Endodermal cell (in vitro differentiated cells): ENCODE data around the gene UTP15. TPM values are rescaled to one million over a fixed set of nuclear protein-coding genes. Genes with fewer than 3 reads are reported as not detected.

Source experiments
- DNase-seq: peaks from one replicate; pipeline ENCODE4 v3.0.0-alpha.2; 2017
- H3K27ac ChIP-seq: 2 replicates; pipeline ENCODE4 v1.5.1; 2013; ENCODE audit warnings: mild to moderate bottlenecking, low read depth, low read length, moderate library complexity
- H3K27me3 ChIP-seq: 2 replicates; pipeline ENCODE4 v1.6.1; 2013; ENCODE audit warnings: mild to moderate bottlenecking, low read length, moderate library complexity; ENCODE audit not compliant: insufficient read depth, control insufficient read depth, poor library complexity, severe bottlenecking
- H3K36me3 ChIP-seq: 2 replicates; pipeline ENCODE4 v1.7.0; 2013; ENCODE audit warnings: mild to moderate bottlenecking, low read length, moderate library complexity; ENCODE audit not compliant: control insufficient read depth, insufficient read depth
- H3K4me1 ChIP-seq: one replicate; pipeline ENCODE4 v1.7.0; 2013; ENCODE audit warnings: low read length; ENCODE audit not compliant: control insufficient read depth, insufficient read depth
- H3K4me3 ChIP-seq: 2 replicates; pipeline ENCODE4 v1.5.1; 2013; ENCODE audit warnings: mild to moderate bottlenecking, low read length, moderate library complexity
- H3K9ac ChIP-seq: 2 replicates; pipeline ENCODE4 v1.6.1; 2013; ENCODE audit warnings: mild to moderate bottlenecking, low read length, moderate library complexity; ENCODE audit not compliant: poor library complexity, severe bottlenecking; ENCODE audit errors: extremely low read depth
- H3K9me3 ChIP-seq: 2 replicates; pipeline ENCODE4 v1.6.1; 2013; ENCODE audit warnings: mild to moderate bottlenecking, low read length, moderate library complexity; ENCODE audit not compliant: control insufficient read depth
- H3K27ac Mint-ChIP-seq: 2 replicates; pipeline ENCODE4 v1.8.0; 2020; ENCODE audit warnings: mixed read lengths
- H3K27me3 Mint-ChIP-seq: 2 replicates; pipeline ENCODE4 v1.8.0; 2021; ENCODE audit warnings: mild to moderate bottlenecking, mixed read lengths; ENCODE audit not compliant: insufficient read depth
- H3K36me3 Mint-ChIP-seq: 2 replicates; pipeline ENCODE4 v1.8.0; 2020; ENCODE audit warnings: low read depth, mixed read lengths
- H3K4me1 Mint-ChIP-seq: 2 replicates; pipeline ENCODE4 v1.8.0; 2020; ENCODE audit warnings: mixed read lengths
- H3K4me3 Mint-ChIP-seq: 2 replicates; pipeline ENCODE4 v1.8.0; 2020; ENCODE audit warnings: mild to moderate bottlenecking, moderate library complexity, mixed read lengths
- H3K9me3 Mint-ChIP-seq: 2 replicates; pipeline ENCODE4 v1.8.0; 2020; ENCODE audit warnings: mild to moderate bottlenecking, mixed read lengths
- total RNA-seq, 2 donors: library from RNA; stranded (reverse); fragmentation: NEBNext Ultra II Directional in 1 of 2; extraction: Animal tissue kit (Norgen Biotek cat#: 25700) in 1 of 2; gene quantifications; 2 replicates in 1 of 2; 3 replicates in 1 of 2; pipeline ENCODE4 v1.2.1, GENCODE V29; 2021
- TF ChIP-seq, protein P1 (sequence below): fragments of 200-600 bp; sonication (generic); conservative IDR thresholded peaks from 2 replicates; pipeline ENCODE4 v1.5.0; 2021; ENCODE audit warnings: antibody characterized with exemption, mild to moderate bottlenecking

Gene UTP15
- total RNA-seq, 2 donors from 2014 or later, result 24.7 to 28.3 TPM

- no peaks in the 10 kb centered on the region for H3K36me3 Mint-ChIP-seq
- peaks cover 55% of the 10 kb centered on the region for H3K27me3 Mint-ChIP-seq
- TF ChIP-seq, protein P1, sequence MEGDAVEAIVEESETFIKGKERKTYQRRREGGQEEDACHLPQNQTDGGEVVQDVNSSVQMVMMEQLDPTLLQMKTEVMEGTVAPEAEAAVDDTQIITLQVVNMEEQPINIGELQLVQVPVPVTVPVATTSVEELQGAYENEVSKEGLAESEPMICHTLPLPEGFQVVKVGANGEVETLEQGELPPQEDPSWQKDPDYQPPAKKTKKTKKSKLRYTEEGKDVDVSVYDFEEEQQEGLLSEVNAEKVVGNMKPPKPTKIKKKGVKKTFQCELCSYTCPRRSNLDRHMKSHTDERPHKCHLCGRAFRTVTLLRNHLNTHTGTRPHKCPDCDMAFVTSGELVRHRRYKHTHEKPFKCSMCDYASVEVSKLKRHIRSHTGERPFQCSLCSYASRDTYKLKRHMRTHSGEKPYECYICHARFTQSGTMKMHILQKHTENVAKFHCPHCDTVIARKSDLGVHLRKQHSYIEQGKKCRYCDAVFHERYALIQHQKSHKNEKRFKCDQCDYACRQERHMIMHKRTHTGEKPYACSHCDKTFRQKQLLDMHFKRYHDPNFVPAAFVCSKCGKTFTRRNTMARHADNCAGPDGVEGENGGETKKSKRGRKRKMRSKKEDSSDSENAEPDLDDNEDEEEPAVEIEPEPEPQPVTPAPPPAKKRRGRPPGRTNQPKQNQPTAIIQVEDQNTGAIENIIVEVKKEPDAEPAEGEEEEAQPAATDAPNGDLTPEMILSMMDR, result no peak
- peaks cover 3% of the 10 kb centered on the region for H3K4me1 Mint-ChIP-seq
- DNase-seq, result no peak
- H3K9ac ChIP-seq, result no peak overlapping the region
- no peaks in the 10 kb centered on the region for H3K4me1 ChIP-seq
- H3K27me3 ChIP-seq, result peaks cover 59% of the 10 kb centered on the region
- no peaks in the 10 kb centered on the region for H3K9me3 ChIP-seq
- H3K4me3 Mint-ChIP-seq, result no peak overlapping the region
- no peak overlapping the region for H3K27ac Mint-ChIP-seq
- no peaks in the 10 kb centered on the region for H3K9me3 Mint-ChIP-seq
- no peak overlapping the region for H3K4me3 ChIP-seq
- H3K36me3 ChIP-seq, result no peaks in the 10 kb centered on the region
- H3K27ac ChIP-seq, result no peak overlapping the region
Measured at GRCh38 chr5:73631500-73631899, 66.0 kb downstream of the UTP15 start.

Other genes starting within 250 kb of the UTP15 start
- gene FOXD1, start 117.0 kb upstream of the UTP15 start, total RNA-seq, result under 1 TPM; 0.29 to 0.59 TPM
- gene BTF3, start 67.3 kb upstream of the UTP15 start, total RNA-seq, result 100 to 1,000 TPM; 671 to 739 TPM
- 10 to 100 TPM; 14.2 to 20.5 TPM for gene ANKRA2, start 104 bp upstream of the UTP15 start, total RNA-seq
- 1 to 10 TPM in 1 of 2 donors, under 1 TPM in 1; 0.92 to 1.2 TPM for gene ARHGEF28, start 60.5 kb downstream of the UTP15 start, total RNA-seq